ENCODE data around the gene SHMT1. TPM values are rescaled to one million over a fixed set of nuclear protein-coding genes. Genes with fewer than 3 reads are reported as not detected.
"Not testable (repeated sequence)": the region's sequence is repeated elsewhere in the genome, so short reads cannot be mapped to it uniquely, and the experiment has no call there.

SHMT1 gene
- total and polyA plus RNA-seq, 12 donors: 6.8 to 43.8 (median 17.0) TPM

GRCh38 chr17:18315562-18315922 lies 47.8 kb downstream of the SHMT1 start:
- H3K36me3 ChIP-seq (replicated peaks in 1 of 2): peaks cover 0 to 28% of the 10 kb centered on the region in 2 donors
- no peaks in the 10 kb centered on the region for H3K27me3 ChIP-seq
- H3K4me1 ChIP-seq (replicated peaks in 1 of 2): peaks cover 16 to 73% of the 10 kb centered on the region in 2 donors
- TF ChIP-seq POLR2A (IDR thresholded peaks at IDR 0.05): no peak
- no peak for TF ChIP-seq CTCF (IDR thresholded peaks at IDR 0.05)
- H3K9me3 ChIP-seq (replicated peaks in 1 of 3): no peaks in the 10 kb centered on the region
- H3K27ac ChIP-seq: peak overlapping the region; percentile 78 to 95 (median 94)
- peak overlapping the region; percentile 52 to 84 (median 70) for H3K4me3 ChIP-seq
- intact Hi-C loops (cut with DNase I): no loop called here
- WGBS, 4 donors: 1 to 14% (median 7%) methylated on average over 14 to 18 of the region's 18 CpGs
- peak in 4 of 7 donors; percentile 32 to 41 (median 38) for DNase-seq

GRCh38 chr17:18314731-18315561 lies 48.4 kb downstream of the SHMT1 start, which contains the start of the genes SMCR8 and TOP3A:
Gene SMCR8, plus strand, starts transcription at chr17:18315293. Its CDS starts 497 bp downstream, at chr17:18315790.
Gene TOP3A, minus strand, starts transcription at chr17:18314994. Its CDS starts 216 bp downstream, at chr17:18314778.
- WGBS, 4 donors: 0 to 1% (median 0%) methylated on average over 27 to 78 of the region's 78 CpGs
- TF ChIP-seq CTCF (IDR thresholded peaks at IDR 0.05) (peak in 2 of 6 experiments; percentile 32 to 41), POLR2A (IDR thresholded peaks at IDR 0.05) (peak; percentile 54 to 82)
- Histone ChIP-seq H3K4me1 (replicated peaks in 1 of 2) (peaks cover 16 to 67% of the 10 kb centered on the region in 2 donors), H3K27ac (peak within 1 kb of the TSS; percentile 78 to 95 (median 94)), H3K9me3 (replicated peaks in 1 of 3) (no peaks in the 10 kb centered on the region), H3K27me3 (no peaks in the 10 kb centered on the region), H3K36me3 (replicated peaks in 1 of 2) (peaks cover 0 to 23% of the 10 kb centered on the region in 2 donors), H3K4me3 (peak within 1 kb of the TSS; percentile 52 to 84 (median 70))
- intact Hi-C loops (cut with DNase I): no loop called here
- peak; percentile 97 to 99 (median 98) for DNase-seq

- TF ChIP-seq POLR2A (IDR thresholded peaks at IDR 0.05) (no peak), CTCF (IDR thresholded peaks at IDR 0.05) (no peak)
- Histone ChIP-seq H3K27ac (peak overlapping the region; percentile 14 to 95 (median 94)), H3K4me1 (replicated peaks in 1 of 2) (peaks cover 16 to 60% of the 10 kb centered on the region in 2 donors), H3K9me3 (replicated peaks in 1 of 3) (no peaks in the 10 kb centered on the region), H3K36me3 (replicated peaks in 1 of 2) (peaks cover 0 to 21% of the 10 kb centered on the region in 2 donors), H3K4me3 (peak overlapping the region; percentile 49 to 84 (median 54)), H3K27me3 (no peaks in the 10 kb centered on the region)
- intact Hi-C loops (cut with DNase I): no loop called here
- DNase-seq: peak in 1 of 7 donors; percentile 60
- 0 to 1% (median 0%) methylated on average over 15 to 39 of the region's 39 CpGs for WGBS, 4 donors
Measured at GRCh38 chr17:18314059-18314730, 49.2 kb downstream of the SHMT1 start.

- intact Hi-C loops (cut with DNase I): no loop called here
- TF ChIP-seq CTCF (IDR thresholded peaks at IDR 0.05) (no peak), POLR2A (IDR thresholded peaks at IDR 0.05) (no peak)
- no peak for DNase-seq
- no peak overlapping the region for H3K27ac ChIP-seq
- WGBS, 4 donors: 96 to 98% (median 97%) methylated on average over 4 of the region's 4 CpGs
- peaks cover 8 to 21% of the 10 kb centered on the region in 2 donors for H3K4me1 ChIP-seq (replicated peaks in 1 of 2)
- peaks cover 0 to 45% of the 10 kb centered on the region in 2 donors for H3K36me3 ChIP-seq (replicated peaks in 1 of 2)
- H3K9me3 ChIP-seq (replicated peaks in 1 of 3): no peaks in the 10 kb centered on the region
- H3K4me3 ChIP-seq: no peak overlapping the region
- H3K27me3 ChIP-seq: no peaks in the 10 kb centered on the region
Measured at GRCh38 chr17:18309202-18309601, 54.1 kb downstream of the SHMT1 start.

- H3K27me3 ChIP-seq; H3K27ac ChIP-seq; H3K9me3 ChIP-seq (replicated peaks in 1 of 3); H3K4me1 ChIP-seq (replicated peaks in 1 of 2); intact Hi-C loops (cut with DNase I); H3K4me3 ChIP-seq; DNase-seq: not testable (repeated sequence)
- 81 to 91% (median 86%) methylated on average over 13 of the region's 13 CpGs for WGBS, 4 donors
- peaks cover 0 to 91% of the 10 kb centered on the region in 2 donors for H3K36me3 ChIP-seq (replicated peaks in 1 of 2)
Measured at GRCh38 chr17:18303206-18303605, 60.1 kb downstream of the SHMT1 start.

Measured in adrenal gland (tissue), 12 donors.